ENCODE results near the gene COX7A2.

COX7A2 gene

DNA sequence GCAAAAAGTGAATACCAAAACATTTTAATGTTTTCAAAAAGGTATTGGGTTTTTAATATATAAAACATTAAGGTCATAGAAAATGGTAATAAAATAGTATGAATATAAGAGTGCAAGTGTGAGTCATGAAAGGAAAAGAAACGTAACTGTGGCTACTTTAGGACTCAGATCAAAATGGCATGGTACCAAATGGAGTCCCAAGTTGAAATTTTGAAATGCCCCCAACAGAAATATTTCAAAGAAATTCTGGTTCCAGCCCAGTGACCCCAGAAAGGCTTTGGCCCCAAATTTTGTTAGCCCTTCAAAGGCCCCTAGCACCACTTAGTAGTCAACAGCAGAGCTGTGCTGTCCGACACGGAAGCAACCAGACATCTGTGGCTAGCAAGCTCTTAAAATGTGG lies 43.7 kb downstream of the COX7A2 start:
- no peak for DNase-seq (ENCODE audit: low spot score)

DNA sequence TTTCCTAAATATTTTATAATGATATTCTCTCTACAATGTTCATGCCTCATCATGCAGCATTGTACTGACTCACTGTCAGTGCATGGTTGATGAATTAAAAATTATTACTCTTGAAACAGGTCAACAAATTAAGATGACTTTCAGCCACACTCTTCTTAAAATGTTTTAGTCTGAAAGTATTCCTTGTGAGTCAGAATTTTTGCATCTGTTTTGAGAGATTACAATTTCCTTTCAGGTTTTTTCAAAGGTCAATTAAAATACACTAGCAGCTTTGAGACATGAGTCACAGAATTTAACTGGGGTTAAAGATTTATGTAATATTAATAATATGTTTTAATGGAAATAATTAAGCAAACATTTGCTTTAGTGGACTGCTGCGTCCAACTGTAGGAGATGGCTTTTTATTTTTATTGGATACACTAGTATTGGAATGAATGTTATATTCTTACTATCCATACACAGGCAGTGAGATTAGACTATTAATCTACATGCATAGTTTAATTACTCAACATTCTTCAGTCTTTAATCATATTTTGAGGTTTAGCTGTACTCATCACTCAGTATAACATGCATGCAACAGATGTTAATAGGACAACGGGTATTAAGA lies 47.4 kb downstream of the COX7A2 start:
- DNase-seq (ENCODE audit: low spot score): peak; percentile 26

DNA sequence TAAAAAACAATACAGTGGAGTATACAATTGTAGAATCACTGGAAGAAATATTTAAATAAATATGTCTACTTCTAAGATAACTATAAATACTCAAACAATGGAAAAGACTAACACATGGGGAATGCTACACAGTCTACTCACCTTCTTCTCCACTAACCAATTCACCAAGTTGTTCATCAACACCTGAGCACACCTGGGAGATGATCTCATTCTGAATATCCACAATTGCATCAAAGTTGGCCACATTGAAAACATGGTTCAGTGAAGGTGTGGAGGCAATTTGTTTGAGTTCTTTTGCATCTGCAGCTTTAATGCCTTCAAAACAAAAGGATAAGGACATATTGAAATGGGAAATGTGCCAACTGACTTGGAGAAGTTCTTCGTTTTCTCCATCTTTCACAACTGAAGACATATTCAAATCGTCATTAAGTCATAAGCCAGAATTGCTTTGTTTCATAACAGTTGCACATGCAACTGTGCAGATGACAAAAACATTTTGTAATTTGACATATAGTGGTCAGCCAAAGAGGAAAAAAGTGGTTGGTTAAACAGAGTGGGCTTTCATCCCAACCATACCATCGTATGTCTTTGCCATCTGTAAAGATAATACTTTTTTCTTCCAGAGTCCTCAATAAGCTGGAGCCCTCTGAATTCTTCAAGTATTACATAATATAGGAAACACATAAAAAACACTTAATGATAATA lies 55.2 kb downstream of the COX7A2 start:
- no peak for DNase-seq (ENCODE audit: low spot score)

Data from AG08396 (cell line).